HG03139 (cell line): ENCODE measurements around the gene SKI.
A peak's percentile ranks its signal among the peaks of the same experiment; 100 is the strongest.

Experiments
- ATAC-seq: cut with Tn5 transposase; IDR thresholded peaks from one replicate; pipeline ENCODE4 v1.9.1; 2021; ENCODE audit not compliant: unreplicated experiment

Gene SKI

DNA sequence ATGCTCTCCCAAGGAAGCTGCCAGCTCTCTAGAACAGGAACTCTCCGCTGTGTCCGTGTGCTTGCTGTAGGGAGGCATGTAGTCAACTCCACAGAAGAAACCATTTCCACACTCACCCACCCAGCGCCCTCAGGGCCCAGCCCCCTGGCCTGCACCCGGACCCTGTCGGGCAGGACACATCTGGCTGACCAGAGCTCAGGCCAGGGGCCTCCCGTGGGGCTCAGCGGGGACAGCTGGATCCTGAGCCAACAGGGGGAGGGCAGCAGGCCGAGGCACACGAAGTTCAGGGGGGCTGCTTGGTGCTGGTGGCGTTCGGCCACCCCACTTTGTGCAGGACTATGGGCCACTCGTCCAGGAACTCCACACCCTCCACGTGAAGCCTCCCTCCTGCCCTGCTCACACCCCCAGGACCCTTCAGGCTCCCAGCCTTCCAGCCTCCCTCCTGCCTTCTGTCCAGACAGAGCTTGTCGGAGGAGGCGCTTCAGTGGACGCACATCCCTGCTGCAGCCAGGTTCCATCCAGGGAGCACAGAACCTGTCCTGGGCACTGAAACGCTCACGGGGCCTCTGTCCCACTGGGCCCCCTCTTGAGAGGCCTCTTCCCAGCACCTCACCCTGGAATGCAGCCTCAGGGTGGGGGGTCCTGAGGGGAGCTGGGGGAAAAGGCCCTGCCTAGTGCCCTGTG, 18.6 kb upstream of the SKI start:
- no peak for ATAC-seq

- ATAC-seq = no peak
Observed at GRCh38 chr1:2210084-2210653, 17.9 kb upstream of the SKI start.

GRCh38 chr1:2210786-2211185, 17.3 kb upstream of the SKI start:
- no peak for ATAC-seq

- ATAC-seq = no peak
Observed at GRCh38 chr1:2212274-2212531, 15.9 kb upstream of the SKI start.

- ATAC-seq = no peak
Observed at GRCh38 chr1:2212532-2213491, 15.3 kb upstream of the SKI start.

- no peak for ATAC-seq
Observed at GRCh38 chr1:2213576-2214505, 14.3 kb upstream of the SKI start.

DNA sequence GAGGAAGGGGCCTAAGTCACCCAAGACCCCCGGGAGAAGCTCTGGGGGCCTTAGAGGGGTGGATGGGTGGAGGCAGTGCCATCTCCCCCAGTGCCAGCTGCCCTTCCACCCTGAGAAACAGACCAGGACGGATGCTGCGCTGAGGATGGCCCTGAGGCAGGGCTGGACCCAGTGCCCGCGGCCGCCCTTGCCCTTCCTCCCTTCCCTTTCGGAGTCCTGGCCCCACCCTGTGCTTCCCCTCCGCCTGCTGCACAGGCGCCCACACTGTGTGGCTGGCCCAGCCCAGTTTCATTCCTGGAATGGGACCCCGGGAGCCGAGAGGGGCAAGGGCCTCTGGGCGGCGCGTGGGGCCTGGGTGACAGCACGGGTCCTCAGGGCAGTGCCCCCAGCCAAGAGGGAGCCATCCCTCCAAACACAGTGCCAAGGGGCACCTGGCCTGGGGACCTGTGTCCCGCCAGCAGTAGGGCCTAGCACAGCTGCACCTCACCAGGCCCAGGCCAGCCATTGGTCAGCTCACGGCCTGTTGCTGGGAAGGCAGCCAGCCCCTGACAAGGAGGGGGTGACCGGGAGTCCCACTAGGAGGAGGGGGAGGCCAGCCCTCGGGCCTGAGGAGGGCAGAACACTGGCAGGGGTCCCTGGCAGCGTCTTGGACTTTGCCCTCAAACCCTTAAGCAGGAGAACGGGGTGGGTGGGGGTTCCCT, 13.4 kb upstream of the SKI start:
- ATAC-seq = no peak

GRCh38 chr1:2215329-2215728, 12.8 kb upstream of the SKI start:
- ATAC-seq = no peak

DNA sequence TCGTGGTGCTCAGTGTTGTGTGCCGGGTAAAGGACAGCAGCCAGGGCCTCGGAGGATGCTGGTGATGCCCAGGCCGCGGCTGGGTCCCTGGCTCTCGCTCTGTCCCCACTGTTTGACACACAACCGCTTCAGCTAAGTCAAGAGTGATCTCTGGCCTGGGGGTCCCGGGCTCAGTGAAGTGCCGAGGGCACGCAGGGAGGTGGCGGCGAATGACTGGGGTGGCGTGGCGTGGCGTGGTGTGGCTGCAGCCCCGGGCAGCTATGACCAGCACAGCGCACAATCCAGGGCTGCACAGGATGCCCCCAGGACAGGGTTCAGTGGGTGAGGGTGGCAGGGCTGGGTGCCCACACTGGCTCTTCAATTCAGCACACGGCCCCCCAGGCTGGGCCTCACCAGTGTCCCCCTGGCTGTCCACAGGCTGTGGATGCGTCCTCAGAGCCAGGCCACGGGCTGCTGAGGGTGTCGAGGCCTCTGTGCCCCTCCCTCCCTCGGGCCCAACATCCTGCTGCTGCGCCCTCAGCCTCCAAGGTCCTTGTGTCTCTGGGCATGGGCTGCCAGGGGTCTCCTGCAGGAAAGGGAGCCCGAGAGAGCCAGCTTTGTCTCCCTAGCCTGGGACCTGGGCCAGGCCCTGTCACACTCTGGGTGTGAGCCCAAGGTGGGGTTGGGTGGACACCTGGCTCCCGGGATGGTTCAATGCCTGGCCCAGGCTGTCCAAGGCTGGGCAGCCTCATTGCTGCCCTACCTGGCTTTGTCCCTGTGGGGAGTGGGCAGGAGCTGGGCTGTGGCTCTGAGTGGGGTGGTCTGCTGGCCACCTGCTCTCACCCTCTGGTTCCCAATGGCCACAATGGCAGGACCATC, 12.0 kb upstream of the SKI start:
- no peak for ATAC-seq

GRCh38 chr1:2216767-2217058, 11.4 kb upstream of the SKI start:
- no peak for ATAC-seq

- ATAC-seq = no peak
Observed at GRCh38 chr1:2221271-2221670, 6.8 kb upstream of the SKI start.

DNA sequence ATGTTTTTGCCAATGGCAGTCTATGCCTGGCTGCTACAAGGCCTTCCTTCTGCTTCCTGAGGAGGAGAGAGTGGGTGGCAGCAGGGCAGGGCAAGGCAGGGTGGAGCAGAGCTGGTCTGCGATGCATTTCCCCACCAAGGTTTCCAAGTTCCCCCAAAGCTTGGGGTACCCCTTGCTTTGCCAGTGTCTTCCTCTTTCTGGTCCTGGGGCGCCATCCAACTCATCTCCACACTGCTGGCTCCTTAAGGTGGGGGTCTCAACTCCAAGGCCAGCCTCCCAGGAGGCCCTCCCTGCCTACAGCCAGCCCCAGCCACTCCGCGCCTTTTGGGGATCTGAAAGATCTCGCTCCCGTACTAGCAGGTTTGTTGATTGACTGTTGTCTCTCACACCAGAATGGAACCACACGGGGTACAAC, 3.9 kb upstream of the SKI start:
- no peak for ATAC-seq

GRCh38 chr1:2224631-2225428, 3.3 kb upstream of the SKI start:
- ATAC-seq = no peak

- no peak for ATAC-seq
Observed at GRCh38 chr1:2226525-2227345, 1.4 kb upstream of the SKI start.

DNA sequence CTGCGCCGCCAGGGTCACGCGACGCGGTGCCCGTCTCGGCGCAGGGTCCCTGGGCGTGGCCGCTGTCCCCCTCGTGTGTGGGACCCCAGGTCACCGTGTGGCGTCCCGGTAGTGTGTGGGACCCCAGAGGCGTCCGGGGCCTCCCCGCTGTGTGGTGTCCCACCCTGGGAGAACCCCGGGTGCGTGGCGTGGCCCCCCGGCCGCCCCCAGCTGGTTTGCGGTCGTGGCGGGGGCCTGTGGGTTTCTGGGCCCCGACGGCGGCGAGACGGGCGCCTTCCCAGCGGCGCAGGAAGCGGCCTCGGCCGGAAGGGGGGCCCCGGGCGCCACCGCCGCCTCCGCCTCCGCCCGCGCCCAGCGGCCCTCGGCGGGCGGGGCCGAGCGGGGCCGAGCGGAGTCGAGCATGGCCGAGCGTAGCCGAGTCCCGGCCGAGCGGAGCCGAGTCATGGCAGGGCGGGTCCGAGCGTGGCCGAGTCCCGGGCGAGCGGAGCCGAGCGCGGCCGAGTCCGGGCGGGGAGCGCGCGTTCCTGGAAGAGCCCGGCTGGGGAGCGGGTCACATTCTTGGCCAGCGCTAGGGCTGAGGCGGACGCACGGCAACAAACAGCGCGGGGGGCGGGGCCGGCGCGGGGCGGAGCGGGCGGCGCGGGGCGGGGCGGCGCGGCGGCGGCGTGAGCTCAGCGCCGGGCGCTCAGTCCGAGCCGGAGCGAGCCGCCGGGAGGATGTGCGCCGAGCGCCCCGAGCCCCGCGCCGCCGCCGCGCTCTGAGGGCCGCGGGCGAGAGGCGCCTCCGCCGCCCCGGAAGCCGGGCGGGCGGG, 568 bp upstream of the SKI start:
- ATAC-seq = peak; percentile 85

GRCh38 chr1:2228694-2229036, 546 bp downstream of the SKI start:
- ATAC-seq = no peak

DNA sequence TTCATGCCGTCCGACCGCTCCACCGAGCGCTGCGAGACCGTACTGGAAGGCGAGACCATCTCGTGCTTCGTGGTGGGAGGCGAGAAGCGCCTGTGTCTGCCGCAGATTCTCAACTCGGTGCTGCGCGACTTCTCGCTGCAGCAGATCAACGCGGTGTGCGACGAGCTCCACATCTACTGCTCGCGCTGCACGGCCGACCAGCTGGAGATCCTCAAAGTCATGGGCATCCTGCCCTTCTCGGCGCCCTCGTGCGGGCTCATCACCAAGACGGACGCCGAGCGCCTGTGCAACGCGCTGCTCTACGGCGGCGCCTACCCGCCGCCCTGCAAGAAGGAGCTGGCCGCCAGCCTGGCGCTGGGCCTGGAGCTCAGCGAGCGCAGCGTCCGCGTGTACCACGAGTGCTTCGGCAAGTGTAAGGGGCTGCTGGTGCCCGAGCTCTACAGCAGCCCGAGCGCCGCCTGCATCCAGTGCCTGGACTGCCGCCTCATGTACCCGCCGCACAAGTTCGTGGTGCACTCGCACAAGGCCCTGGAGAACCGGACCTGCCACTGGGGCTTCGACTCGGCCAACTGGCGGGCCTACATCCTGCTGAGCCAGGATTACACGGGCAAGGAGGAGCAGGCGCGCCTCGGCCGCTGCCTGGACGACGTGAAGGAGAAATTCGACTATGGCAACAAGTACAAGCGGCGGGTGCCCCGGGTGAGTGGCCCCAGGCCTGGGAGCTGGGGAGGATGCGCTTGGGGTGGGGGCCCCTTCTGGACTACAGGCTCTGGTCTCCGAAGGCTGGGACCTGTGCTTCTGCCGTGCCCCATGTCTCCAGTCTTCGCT, 1.1 kb downstream of the SKI start:
- no peak for ATAC-seq
